Hepatocyte (in vitro differentiated cells): ENCODE results near the gene DRC1. TPM values are rescaled to one million over a fixed set of nuclear protein-coding genes. Genes with fewer than 3 reads are reported as not detected.

Experiments
- DNase-seq: peaks from one replicate; pipeline ENCODE4 v3.0.0-alpha.2; 2016; ENCODE audit warnings: low spot score
- H2AFZ ChIP-seq: fragments of 200-600 bp; sonication (generic); 2 replicates; pipeline ENCODE4 v1.6.0; 2016; ENCODE audit warnings: antibody characterized with exemption, mild to moderate bottlenecking
- H3K27ac ChIP-seq: fragments of 200-600 bp; sonication (generic); 2 replicates; pipeline ENCODE4 v1.5.1; 2016; ENCODE audit warnings: mild to moderate bottlenecking
- H3K27me3 ChIP-seq: fragments of 200-600 bp; sonication (generic); 2 replicates; pipeline ENCODE4 v1.6.1; 2016
- H3K36me3 ChIP-seq: fragments of 200-600 bp; sonication (generic); replicated peaks from 2 replicates; pipeline ENCODE4 v1.5.1; 2016; ENCODE audit warnings: low read depth; ENCODE audit not compliant: insufficient read depth
- H3K4me1 ChIP-seq: fragments of 200-600 bp; sonication (generic); 2 replicates; pipeline ENCODE4 v1.5.1; 2016; ENCODE audit warnings: mild to moderate bottlenecking, moderate library complexity; ENCODE audit not compliant: insufficient read depth
- H3K4me2 ChIP-seq: fragments of 200-600 bp; sonication (generic); 2 replicates; pipeline ENCODE4 v1.6.0; 2016
- H3K4me3 ChIP-seq: fragments of 200-600 bp; sonication (generic); 2 replicates; pipeline ENCODE4 v1.5.1; 2016; ENCODE audit warnings: mild to moderate bottlenecking
- H3K79me2 ChIP-seq: fragments of 200-600 bp; sonication (generic); 2 replicates; pipeline ENCODE4 v1.6.0; 2017; ENCODE audit warnings: mild to moderate bottlenecking
- H3K9me2 ChIP-seq: fragments of 200-600 bp; sonication (generic); replicated peaks from 2 replicates; pipeline ENCODE4 v1.6.0; 2017; ENCODE audit warnings: mild to moderate bottlenecking; ENCODE audit not compliant: insufficient read depth
- H3K9me3 ChIP-seq: fragments of 200-600 bp; sonication (generic); 2 replicates; pipeline ENCODE4 v1.5.1; 2016; ENCODE audit warnings: low read depth, mild to moderate bottlenecking
- H4K20me1 ChIP-seq: fragments of 200-600 bp; sonication (generic); 2 replicates; pipeline ENCODE4 v1.6.0; 2016; ENCODE audit warnings: mild to moderate bottlenecking; ENCODE audit not compliant: insufficient read depth, poor library complexity, severe bottlenecking
- EZH2 ChIP-seq: fragments of 200-600 bp; sonication (generic); IDR thresholded peaks from 2 replicates; pipeline ENCODE4 v1.6.1; 2016; ENCODE audit warnings: antibody characterized with exemption, mild to moderate bottlenecking, borderline replicate concordance
- EZH2phosphoT487 ChIP-seq: fragments of 200-600 bp; sonication (generic); IDR thresholded peaks from one replicate; pipeline ENCODE4 v1.6.1; 2018; ENCODE audit warnings: antibody characterized with exemption, mild to moderate bottlenecking, low read depth, moderate library complexity; ENCODE audit not compliant: unreplicated experiment, severe bottlenecking
- WGBS: methylation state at CpG from one replicate; pipeline ENCODE4 v1.1.6; 2016; ENCODE audit warnings: low lambda C conversion rate; ENCODE audit errors: missing lambda C conversion rate; 5-methylcytosine and 5-hydroxymethylcytosine counted together
- polyA plus RNA-seq: library from polyadenylated mRNA; unstranded; fragments of >200 nt; fragmentation: Nextera tagmentation; extraction: Ambion mirVana; gene quantifications from 2 replicates; pipeline ENCODE4 v1.2.1, GENCODE V29; 2016
- total RNA-seq: library from RNA; depleted of rRNA; stranded (reverse); fragments of >200 nt; gene quantifications from 2 replicates; pipeline ENCODE4 v1.2.3, GENCODE V29; 2014
- TF ChIP-seq, protein P1 (sequence below): fragments of 200-600 bp; sonication (generic); IDR thresholded peaks from 2 replicates; pipeline ENCODE4 v1.5.1; 2016; ENCODE audit warnings: antibody characterized with exemption, mild to moderate bottlenecking; ENCODE audit not compliant: poor library complexity

DRC1 gene
- total and polyA plus RNA-seq, 2 experiments from 2014 or later: 0.06 TPM; not detected in 1

DNA sequence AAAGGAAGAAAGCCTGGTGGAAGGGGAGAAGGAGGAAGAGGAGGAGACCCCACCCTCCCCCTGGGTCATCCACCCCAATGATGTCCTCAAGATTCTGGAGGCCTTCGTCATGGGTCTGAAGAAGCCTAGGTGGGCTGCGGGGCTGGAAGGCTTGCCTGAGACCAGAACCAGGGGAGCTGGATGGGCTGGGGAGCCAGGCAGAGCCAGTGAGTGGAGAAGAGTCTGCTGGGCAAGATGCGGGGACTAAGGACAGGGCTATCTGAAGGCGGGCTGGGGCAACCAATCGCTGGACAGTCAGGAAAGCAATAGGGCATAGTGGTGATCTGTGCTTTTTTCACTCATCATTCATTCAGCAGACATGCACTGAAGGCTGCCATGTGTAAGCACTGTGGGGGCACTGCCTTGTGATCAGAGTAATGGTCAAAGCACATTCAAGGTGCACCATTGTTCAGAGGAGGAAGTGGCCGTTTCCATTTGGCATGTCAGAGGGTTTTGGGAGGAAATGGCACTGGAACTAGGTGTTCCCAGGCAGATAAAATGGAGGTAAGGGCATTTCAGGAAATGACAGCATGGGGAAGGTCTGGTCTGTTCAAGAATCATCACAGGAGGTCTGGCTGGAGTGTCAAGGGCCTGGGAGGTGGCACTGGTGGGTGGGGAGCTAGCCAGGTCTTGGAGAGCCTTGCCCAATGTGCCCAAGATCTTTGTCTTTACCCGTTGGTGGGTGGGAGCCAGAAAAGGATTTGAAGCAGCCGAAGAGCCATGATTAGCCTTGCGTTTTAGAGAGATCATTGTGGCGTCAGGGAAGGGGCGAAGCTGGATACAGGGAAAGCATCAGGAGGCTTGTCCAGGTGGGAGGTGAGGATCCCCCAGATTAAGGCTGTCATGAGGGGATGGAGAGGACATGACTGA, 52.0 kb downstream of the DRC1 start:
- Histone ChIP-seq H3K9me3 (no peaks in the 10 kb centered on the region), H3K27me3 (no peaks in the 10 kb centered on the region), H3K36me3 (no peaks in the 10 kb centered on the region), H4K20me1 (no peaks in the 10 kb centered on the region), H3K4me1 (peaks cover 29% of the 10 kb centered on the region), H3K4me3 (no peak overlapping the region), H3K4me2 (no peak overlapping the region), H3K79me2 (no peaks in the 10 kb centered on the region), H3K27ac (no peak overlapping the region), H3K9me2 (no peaks in the 10 kb centered on the region), H2AFZ (no peak overlapping the region)
- 86% methylated on average over 11 of the region's 11 CpGs for WGBS
- TF ChIP-seq, protein P1, sequence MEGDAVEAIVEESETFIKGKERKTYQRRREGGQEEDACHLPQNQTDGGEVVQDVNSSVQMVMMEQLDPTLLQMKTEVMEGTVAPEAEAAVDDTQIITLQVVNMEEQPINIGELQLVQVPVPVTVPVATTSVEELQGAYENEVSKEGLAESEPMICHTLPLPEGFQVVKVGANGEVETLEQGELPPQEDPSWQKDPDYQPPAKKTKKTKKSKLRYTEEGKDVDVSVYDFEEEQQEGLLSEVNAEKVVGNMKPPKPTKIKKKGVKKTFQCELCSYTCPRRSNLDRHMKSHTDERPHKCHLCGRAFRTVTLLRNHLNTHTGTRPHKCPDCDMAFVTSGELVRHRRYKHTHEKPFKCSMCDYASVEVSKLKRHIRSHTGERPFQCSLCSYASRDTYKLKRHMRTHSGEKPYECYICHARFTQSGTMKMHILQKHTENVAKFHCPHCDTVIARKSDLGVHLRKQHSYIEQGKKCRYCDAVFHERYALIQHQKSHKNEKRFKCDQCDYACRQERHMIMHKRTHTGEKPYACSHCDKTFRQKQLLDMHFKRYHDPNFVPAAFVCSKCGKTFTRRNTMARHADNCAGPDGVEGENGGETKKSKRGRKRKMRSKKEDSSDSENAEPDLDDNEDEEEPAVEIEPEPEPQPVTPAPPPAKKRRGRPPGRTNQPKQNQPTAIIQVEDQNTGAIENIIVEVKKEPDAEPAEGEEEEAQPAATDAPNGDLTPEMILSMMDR: no peak
- TF ChIP-seq EZH2: no peak
- no peak for TF ChIP-seq EZH2phosphoT487
- DNase-seq: no peak

DNA sequence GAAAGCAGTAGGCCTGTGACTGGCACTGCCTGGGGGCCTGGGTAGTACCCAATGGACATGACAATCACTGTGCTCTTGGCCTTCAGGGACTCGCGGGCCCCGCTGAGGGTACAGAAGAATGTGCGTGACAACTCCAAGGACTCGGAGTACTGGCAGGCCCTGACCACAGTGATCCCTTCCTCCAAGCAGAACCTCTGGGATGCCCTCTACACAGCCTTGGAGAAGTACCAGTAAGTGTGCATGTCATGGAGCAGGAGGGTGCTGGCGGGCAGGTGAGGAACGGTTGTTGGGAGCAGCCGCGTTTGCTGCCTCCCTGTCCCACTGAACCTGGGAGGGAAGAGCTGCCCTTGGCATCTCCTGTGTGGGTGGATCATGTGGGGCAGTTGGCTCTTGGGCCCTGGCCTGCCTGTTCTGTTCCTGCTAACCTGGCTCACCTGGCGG, 52.9 kb downstream of the DRC1 start:
- Histone ChIP-seq H4K20me1 (no peaks in the 10 kb centered on the region), H3K4me1 (peaks cover 29% of the 10 kb centered on the region), H3K27ac (peak overlapping the region; percentile 98), H3K9me3 (no peaks in the 10 kb centered on the region), H3K4me2 (no peak overlapping the region), H3K4me3 (no peak overlapping the region), H3K9me2 (no peaks in the 10 kb centered on the region), H2AFZ (no peak overlapping the region), H3K27me3 (no peaks in the 10 kb centered on the region), H3K36me3 (no peaks in the 10 kb centered on the region), H3K79me2 (no peaks in the 10 kb centered on the region)
- DNase-seq: no peak
- TF ChIP-seq, protein P1: no peak
- TF ChIP-seq EZH2 (no peak), EZH2phosphoT487 (no peak)
- 96% methylated on average over 10 of the region's 10 CpGs for WGBS

DNA sequence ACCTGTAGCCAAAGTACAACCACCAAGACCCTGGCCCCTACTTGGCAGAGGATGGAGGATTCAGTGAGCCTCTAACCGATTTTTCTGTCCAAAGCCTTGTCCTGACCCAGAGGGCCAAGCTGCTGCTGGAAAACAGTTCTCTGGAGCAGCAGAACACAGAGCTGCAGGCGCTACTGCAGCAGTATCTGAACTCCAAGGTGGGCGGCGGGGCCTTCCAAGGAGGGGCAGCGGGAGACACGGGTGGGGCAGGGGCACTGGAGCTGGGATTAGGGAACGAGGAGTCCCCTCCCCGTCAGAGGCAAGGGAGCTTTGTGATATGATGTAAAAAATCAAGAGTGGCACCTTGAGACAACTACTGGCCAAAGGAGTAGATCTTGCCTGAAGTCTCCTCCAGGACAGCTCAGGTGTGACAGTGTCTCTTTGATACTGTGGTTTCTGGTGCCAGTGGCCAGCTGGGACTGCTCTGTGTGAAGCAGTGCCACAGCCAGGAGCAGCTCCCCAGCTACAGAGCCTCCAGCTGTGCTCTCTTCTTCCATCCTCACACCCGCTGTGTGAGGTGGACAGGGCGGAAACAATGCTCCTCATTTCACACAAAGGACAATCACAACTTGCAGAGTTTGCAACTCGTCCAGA, 53.4 kb downstream of the DRC1 start:
- H3K4me3 ChIP-seq: no peak overlapping the region
- no peak overlapping the region for H2AFZ ChIP-seq
- H3K27me3 ChIP-seq: no peaks in the 10 kb centered on the region
- no peaks in the 10 kb centered on the region for H4K20me1 ChIP-seq
- peaks cover 29% of the 10 kb centered on the region for H3K4me1 ChIP-seq
- TF ChIP-seq, protein P1: no peak
- TF ChIP-seq EZH2: no peak
- no peak overlapping the region for H3K4me2 ChIP-seq
- peak overlapping the region; percentile 98 for H3K27ac ChIP-seq
- no peaks in the 10 kb centered on the region for H3K9me2 ChIP-seq
- no peak for DNase-seq
- H3K9me3 ChIP-seq: no peaks in the 10 kb centered on the region
- no peaks in the 10 kb centered on the region for H3K36me3 ChIP-seq
- H3K79me2 ChIP-seq: no peaks in the 10 kb centered on the region
- WGBS: 90% methylated on average over 10 of the region's 11 CpGs
